Activated CD4-positive, CD25-positive, alpha-beta regulatory T cell (primary cell): ENCODE results near the gene MPHOSPH8.

ENCODE experiments used
- DNase-seq, 4 experiments: peaks; one replicate each; lab custom pipeline; 2025; lab: John Stamatoyannopoulos, UW

Gene MPHOSPH8

GRCh38 chr13:19633479-19634255 is at the start of gene MPHOSPH8:
TSS of gene MPHOSPH8 (plus strand) at chr13:19633659. CDS start at chr13:19633749, 90 bp downstream.
- DNase-seq, result peak; percentile 83 to 89 (median 89)

- DNase-seq, result peak; percentile 41 to 68 (median 61)
Measured at GRCh38 chr13:19586904-19587634, 46.4 kb upstream of the MPHOSPH8 start.

GRCh38 chr13:19587635-19588300 is 45.7 kb upstream of the MPHOSPH8 start:
- no peak for DNase-seq

- no peak for DNase-seq
Measured at GRCh38 chr13:19589312-19589711, 44.1 kb upstream of the MPHOSPH8 start.

GRCh38 chr13:19590423-19590822 is 43.0 kb upstream of the MPHOSPH8 start:
- no peak for DNase-seq

GRCh38 chr13:19591864-19592263 is 41.6 kb upstream of the MPHOSPH8 start:
- no peak for DNase-seq

GRCh38 chr13:19592657-19593180 is 40.7 kb upstream of the MPHOSPH8 start:
- DNase-seq, result no peak

GRCh38 chr13:19596086-19596485 is 37.4 kb upstream of the MPHOSPH8 start:
- DNase-seq, result no peak

- DNase-seq, result no peak
Measured at GRCh38 chr13:19596960-19597361, 36.5 kb upstream of the MPHOSPH8 start.

- DNase-seq, result no peak
Measured at GRCh38 chr13:19597523-19597922, 35.9 kb upstream of the MPHOSPH8 start.

- DNase-seq, result peak in 2 of 4 experiments; percentile 6
Measured at GRCh38 chr13:19601749-19602725, 31.4 kb upstream of the MPHOSPH8 start.

- DNase-seq, result no peak
Measured at GRCh38 chr13:19604306-19604705, 29.2 kb upstream of the MPHOSPH8 start.

GRCh38 chr13:19605161-19605955 is 28.1 kb upstream of the MPHOSPH8 start:
- DNase-seq, result no peak

- DNase-seq, result no peak
Measured at GRCh38 chr13:19606152-19606551, 27.3 kb upstream of the MPHOSPH8 start.

GRCh38 chr13:19606737-19607136 is 26.7 kb upstream of the MPHOSPH8 start:
- no peak for DNase-seq

GRCh38 chr13:19607523-19608078 is 25.9 kb upstream of the MPHOSPH8 start:
- DNase-seq, result no peak

GRCh38 chr13:19618977-19619376 is 14.5 kb upstream of the MPHOSPH8 start:
- no peak for DNase-seq

- no peak for DNase-seq
Measured at GRCh38 chr13:19622193-19622592, 11.3 kb upstream of the MPHOSPH8 start.

- no peak for DNase-seq
Measured at GRCh38 chr13:19624265-19624664, 9.2 kb upstream of the MPHOSPH8 start.

GRCh38 chr13:19632915-19633478 is 462 bp upstream of the MPHOSPH8 start:
- no peak for DNase-seq
